IPS-18a (cell line): ENCODE results near the gene GPX4.

Experiments
- H3K27ac ChIP-seq: one replicate; pipeline ENCODE4 v1.5.1; 2013; ENCODE audit warnings: low read length
- H3K27me3 ChIP-seq: one replicate; pipeline ENCODE4 v1.6.1; 2013; ENCODE audit warnings: mild to moderate bottlenecking, low read length; ENCODE audit not compliant: control insufficient read depth, insufficient read depth
- H3K36me3 ChIP-seq: one replicate; pipeline ENCODE4 v1.6.1; 2013; ENCODE audit warnings: low read depth, low read length; ENCODE audit not compliant: control insufficient read depth
- H3K4me1 ChIP-seq: one replicate; pipeline ENCODE4 v1.6.1; 2013; ENCODE audit warnings: low read depth, low read length; ENCODE audit not compliant: control insufficient read depth
- H3K4me3 ChIP-seq: one replicate; pipeline ENCODE4 v1.5.1; 2013; ENCODE audit warnings: low read length
- H3K9ac ChIP-seq: one replicate; pipeline ENCODE4 v1.6.1; 2013; ENCODE audit warnings: mild to moderate bottlenecking, low read length, moderate library complexity
- H3K9me3 ChIP-seq: one replicate; pipeline ENCODE4 v1.6.1; 2013; ENCODE audit warnings: low read depth, low read length; ENCODE audit not compliant: control insufficient read depth

GPX4 gene

DNA sequence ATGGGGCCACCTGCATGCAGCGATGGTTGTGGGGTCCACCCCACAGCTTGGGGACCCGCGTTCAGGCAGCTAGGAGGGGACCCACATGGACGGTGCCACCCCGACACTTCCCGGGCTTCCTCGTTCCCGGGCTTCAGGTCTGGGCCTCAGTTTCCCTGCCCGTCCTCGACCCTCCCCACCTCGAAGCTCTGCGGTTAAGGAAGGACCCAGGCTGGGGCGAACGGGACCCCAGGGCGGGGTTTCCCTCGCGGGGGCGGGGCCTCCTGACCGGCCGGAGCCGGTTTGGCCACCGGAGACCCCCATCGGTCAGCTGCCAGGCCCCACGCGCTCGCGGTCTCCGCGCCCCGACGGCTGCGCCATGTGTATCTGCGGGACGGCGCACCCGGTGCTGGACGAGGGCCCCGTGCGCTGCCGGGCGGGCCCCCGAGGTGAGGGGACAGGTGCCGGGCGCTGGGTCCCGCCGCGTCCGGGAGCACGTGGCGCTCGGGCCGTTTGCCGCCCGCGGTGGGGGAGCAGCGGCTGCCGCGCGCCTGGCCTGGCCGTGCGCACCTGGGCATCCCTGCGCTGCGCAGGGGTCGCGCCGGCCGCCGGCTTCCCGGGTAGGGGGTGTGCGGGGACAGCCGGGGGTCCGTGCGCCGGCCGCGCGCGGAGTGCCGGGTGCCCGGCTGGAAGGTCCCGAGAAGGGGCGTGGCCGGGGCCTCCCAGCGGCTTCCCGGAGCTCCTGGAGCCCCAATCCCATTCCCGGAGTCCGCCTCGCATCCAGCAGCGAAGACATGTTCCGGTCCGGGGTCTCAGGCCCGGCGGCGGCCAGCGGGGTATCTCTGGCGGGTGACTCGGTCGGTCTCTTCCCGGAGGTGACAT lies 32.6 kb upstream of the GPX4 start:
- peaks cover 3% of the 10 kb centered on the region for H3K4me1 ChIP-seq
- peak overlapping the region; percentile 39 for H3K4me3 ChIP-seq
- H3K36me3 ChIP-seq: no peaks in the 10 kb centered on the region
- H3K9me3 ChIP-seq: no peaks in the 10 kb centered on the region
- peaks cover 56% of the 10 kb centered on the region for H3K27me3 ChIP-seq
- no peak overlapping the region for H3K27ac ChIP-seq
- H3K9ac ChIP-seq: peak overlapping the region; percentile 17

DNA sequence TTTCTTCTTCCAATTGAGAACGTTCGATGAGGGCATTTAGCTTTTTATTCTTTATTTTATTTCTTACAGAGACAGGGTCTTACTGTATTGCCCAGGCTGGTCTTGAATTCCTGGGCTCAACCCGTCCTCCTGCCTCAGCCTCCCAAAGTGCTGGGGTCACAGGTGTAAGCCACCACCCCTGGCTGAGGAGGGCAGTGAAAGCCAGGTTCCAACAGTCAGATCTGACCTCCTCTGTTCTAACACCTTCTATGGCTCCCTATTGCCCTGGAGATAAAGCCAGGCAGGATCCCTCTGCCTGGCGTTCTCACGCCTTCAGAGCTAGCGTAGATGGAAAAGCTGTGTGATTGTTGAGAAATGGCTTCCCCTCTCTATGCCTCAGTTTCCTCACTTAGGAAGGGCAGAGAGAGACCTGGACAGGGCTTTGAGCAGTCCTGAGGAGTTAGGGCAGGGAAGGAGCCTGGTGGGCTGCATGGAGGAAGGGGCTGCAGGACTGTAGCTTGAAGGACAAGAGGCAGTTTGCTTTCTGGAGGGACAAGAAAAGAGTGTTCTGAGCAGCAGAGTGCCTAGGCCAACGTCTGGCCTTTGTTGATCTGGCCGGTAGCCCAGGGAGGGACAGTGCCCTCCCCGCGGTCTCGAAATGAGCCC lies 31.3 kb upstream of the GPX4 start:
- Histone ChIP-seq H3K4me1 (no peaks in the 10 kb centered on the region), H3K4me3 (no peak overlapping the region), H3K9me3 (no peaks in the 10 kb centered on the region), H3K27me3 (peaks cover 43% of the 10 kb centered on the region), H3K9ac (no peak overlapping the region), H3K27ac (no peak overlapping the region), H3K36me3 (no peaks in the 10 kb centered on the region)

DNA sequence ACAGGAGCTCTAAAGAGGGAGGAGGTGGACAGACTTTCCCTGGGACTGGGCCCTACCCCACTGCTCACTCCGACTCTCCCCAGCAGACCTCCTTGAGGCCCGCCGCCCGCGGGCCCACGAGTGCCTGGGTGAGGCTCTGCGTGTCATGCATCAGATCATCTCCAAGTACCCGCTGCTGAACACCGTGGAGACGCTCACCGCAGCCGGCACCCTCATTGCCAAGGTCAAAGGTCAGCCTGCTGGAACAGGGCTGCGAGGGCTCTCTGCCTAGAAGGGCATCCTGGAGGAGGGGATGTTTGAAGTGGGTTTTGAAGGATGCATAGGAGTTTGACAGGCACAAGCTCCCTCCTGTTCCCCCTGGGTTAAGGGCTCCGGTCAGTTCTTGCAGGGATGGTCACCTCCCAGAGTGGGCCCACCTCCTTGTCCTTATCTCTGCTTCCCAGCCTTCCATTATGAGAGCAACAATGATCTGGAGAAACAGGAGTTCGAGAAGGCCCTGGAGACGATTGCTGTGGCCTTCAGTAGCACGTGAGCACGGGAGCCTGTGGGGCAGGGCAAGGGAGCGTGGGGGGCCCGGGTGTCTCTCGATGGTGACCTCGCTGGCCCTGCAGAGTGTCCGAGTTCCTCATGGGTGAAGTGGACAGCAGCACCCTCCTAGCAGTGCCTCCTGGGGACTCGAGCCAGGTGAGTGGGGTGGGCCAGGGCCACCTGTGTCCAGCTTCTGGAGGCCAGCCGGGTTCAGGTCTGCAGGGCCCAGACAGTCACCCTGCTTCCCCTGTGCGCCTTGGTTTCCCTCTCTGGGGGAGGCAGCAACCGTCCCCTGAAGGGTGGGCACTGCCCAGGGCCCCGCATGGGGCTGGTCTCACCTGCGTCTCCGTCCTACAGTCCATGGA lies 30.5 kb upstream of the GPX4 start:
- no peaks in the 10 kb centered on the region for H3K9me3 ChIP-seq
- no peak overlapping the region for H3K27ac ChIP-seq
- H3K9ac ChIP-seq: no peak overlapping the region
- no peak overlapping the region for H3K4me3 ChIP-seq
- no peaks in the 10 kb centered on the region for H3K36me3 ChIP-seq
- H3K4me1 ChIP-seq: no peaks in the 10 kb centered on the region
- H3K27me3 ChIP-seq: peaks cover 35% of the 10 kb centered on the region

DNA sequence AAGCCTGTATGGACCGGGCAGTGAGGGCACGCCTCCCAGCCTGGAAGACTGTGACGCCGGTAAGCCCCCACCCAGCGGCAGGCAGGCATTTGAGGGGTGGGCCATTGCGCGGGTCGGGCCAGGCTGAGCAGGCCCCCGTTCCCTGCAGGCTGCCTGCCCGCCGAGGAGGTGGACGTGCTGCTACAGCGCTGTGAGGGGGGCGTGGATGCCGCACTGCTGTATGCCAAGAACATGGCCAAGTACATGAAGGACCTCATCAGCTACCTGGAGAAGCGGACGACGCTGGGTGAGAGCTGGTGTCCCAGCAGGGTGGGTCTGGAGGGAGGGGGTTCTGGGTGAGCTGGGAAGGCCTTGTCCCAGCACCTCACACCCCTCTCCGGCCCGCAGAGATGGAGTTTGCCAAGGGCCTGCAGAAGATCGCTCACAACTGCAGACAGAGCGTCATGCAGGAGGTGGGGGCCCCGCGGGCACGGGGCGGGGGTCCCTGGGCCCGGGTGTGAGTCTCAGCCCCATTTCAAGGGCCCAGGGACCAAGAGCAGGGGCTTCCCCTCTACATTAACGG lies 29.8 kb upstream of the GPX4 start:
- H3K4me3 ChIP-seq: no peak overlapping the region
- H3K9ac ChIP-seq: no peak overlapping the region

DNA sequence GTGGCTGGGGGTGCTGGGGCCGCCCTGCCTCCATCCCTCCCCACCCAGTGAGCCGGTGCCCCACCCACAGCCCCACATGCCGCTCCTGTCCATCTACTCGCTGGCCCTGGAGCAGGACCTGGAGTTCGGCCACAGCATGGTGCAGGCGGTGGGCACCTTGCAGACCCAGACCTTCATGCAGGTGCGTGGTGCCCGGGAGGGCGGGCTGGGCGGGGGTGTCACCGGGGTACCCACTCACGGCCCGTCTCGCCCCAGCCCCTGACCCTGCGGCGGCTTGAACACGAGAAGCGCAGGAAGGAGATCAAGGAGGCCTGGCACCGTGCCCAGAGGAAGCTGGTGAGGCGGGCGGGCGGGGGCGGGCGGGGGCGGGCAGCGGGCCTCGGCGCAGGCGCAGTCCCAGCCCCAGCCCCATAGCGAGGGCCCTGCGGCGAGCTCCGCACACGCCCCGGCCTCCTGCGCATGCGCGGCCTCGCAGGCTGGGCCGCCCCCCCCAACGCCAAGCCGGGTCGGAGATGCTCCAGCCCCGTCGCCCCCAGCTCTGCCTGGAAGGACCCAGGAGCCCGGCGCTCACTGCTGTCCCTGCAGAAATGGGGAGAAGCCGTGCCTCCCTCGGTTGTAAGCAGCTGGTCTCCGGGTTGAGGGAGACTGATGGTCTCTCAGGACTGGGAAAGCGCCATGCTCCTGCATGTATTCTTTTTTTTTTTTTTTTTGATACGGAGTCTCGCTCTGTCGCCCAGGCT lies 29.1 kb upstream of the GPX4 start:
- H3K9me3 ChIP-seq: no peaks in the 10 kb centered on the region
- no peak overlapping the region for H3K4me3 ChIP-seq
- no peak overlapping the region for H3K27ac ChIP-seq
- H3K36me3 ChIP-seq: no peaks in the 10 kb centered on the region
- H3K9ac ChIP-seq: no peak overlapping the region
- no peaks in the 10 kb centered on the region for H3K4me1 ChIP-seq
- H3K27me3 ChIP-seq: peaks cover 21% of the 10 kb centered on the region

More for the DNA sequence above, 29.8 kb upstream of the GPX4 start:
- H3K4me1 ChIP-seq: no peaks in the 10 kb centered on the region
- no peak overlapping the region for H3K27ac ChIP-seq
- no peaks in the 10 kb centered on the region for H3K36me3 ChIP-seq
- H3K27me3 ChIP-seq: peaks cover 27% of the 10 kb centered on the region
- H3K9me3 ChIP-seq: no peaks in the 10 kb centered on the region

DNA sequence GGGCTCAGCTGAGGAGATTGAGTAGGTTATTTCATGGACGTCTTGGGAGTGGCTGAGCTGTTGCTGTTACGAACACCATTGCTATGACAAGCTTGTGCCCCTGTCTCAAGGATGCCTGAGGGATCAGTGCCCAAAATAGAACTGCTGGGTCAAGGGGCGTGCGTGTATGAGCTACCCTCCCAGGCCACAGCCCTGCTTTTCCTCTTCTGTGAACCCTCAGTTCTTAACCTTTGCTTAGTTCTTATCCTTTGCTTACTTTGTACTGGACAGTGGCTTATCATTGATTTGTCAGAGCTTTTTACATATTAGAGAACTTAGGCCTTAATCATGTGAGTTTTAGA lies 27.8 kb upstream of the GPX4 start:
- no peaks in the 10 kb centered on the region for H3K36me3 ChIP-seq
- H3K9me3 ChIP-seq: no peaks in the 10 kb centered on the region
- H3K27me3 ChIP-seq: peaks cover 10% of the 10 kb centered on the region
- no peaks in the 10 kb centered on the region for H3K4me1 ChIP-seq
- no peak overlapping the region for H3K4me3 ChIP-seq
- H3K9ac ChIP-seq: no peak overlapping the region
- H3K27ac ChIP-seq: no peak overlapping the region

DNA sequence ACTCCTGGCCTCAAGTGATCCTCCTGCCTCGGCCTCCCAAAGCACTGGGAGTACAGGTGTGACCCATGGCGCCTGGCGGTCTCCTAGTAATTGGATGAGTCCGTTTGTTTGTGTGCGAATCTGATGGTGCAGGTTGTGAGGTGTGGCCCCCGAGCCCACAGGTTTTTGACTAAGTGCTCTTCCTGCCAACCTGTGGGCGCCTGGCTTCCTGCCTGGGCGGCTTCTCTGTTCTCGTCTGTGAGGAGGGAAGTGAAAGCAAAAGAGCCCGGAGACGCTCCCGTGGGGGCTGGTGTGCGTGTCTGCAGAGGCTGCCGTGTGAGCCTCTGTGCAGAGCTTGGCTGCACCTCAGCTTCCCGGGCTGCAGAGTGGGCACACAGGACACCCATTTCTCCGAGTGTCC lies 26.8 kb upstream of the GPX4 start:
- H3K9ac ChIP-seq: no peak overlapping the region
- no peaks in the 10 kb centered on the region for H3K36me3 ChIP-seq
- peaks cover 3% of the 10 kb centered on the region for H3K27me3 ChIP-seq
- H3K27ac ChIP-seq: no peak overlapping the region
- H3K9me3 ChIP-seq: no peaks in the 10 kb centered on the region
- H3K4me3 ChIP-seq: no peak overlapping the region
- H3K4me1 ChIP-seq: no peaks in the 10 kb centered on the region

DNA sequence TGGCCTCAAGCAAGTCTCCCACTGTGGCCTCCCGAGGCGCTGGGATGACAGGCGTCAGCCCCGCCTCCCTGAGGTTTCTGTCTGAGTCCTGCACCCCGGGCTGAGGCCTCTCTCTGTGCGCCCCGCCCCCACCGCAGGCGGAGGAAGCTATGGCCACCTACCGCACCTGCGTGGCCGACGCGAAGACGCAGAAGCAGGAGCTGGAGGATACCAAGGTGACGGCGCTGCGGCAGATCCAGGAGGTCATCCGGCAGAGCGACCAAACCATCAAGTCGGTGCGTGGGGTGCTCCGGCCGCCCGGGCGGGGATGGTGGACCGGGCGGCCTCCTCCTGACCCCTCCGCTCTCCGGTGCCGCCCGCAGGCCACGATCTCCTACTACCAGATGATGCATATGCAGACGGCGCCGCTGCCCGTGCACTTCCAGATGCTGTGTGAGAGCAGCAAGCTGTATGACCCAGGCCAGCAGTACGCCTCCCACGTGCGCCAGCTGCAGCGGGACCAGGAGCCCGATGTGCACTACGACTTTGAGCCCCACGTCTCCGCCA lies 24.2 kb upstream of the GPX4 start:
- H3K9ac ChIP-seq: no peak overlapping the region
- H3K4me3 ChIP-seq: no peak overlapping the region
- H3K36me3 ChIP-seq: no peaks in the 10 kb centered on the region
- H3K4me1 ChIP-seq: no peaks in the 10 kb centered on the region
- no peaks in the 10 kb centered on the region for H3K9me3 ChIP-seq
- no peaks in the 10 kb centered on the region for H3K27me3 ChIP-seq
- no peak overlapping the region for H3K27ac ChIP-seq

DNA sequence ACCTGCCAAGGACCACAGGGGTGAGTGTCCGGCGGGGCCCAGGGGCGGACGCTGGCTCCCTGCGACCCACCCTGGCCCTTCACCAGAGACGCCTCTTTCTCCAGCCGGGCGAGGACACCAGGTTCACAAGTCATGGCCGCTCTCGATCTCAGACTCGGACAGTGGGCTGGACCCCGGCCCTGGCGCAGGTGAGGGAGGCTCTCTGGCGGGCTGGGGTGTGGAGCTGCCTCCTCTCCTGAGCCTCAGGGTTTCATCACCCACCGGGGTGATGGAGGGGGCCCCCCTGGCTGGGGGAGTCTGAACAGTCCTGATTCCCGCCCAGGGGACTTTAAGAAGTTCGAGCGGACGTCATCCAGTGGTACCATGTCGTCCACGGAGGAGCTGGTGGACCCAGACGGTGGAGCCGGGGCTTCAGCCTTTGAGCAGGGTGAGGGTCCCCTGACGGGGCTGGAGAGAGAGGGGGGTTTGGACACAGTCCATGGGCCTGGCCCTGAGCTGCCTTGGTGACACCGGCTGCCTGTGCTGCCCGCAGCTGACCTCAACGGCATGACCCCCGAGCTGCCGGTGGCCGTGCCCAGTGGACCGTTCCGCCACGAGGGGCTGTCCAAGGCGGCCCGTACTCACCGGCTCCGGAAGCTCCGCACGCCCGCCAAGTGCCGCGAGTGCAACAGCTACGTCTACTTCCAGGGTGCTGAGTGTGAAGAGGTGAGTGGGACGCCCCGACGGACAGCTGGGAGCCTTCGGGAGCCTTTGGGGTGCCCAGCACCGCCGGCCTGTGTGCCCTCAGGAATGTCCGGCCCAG lies 23.2 kb upstream of the GPX4 start:
- H3K36me3 ChIP-seq: peaks cover 1% of the 10 kb centered on the region
- no peaks in the 10 kb centered on the region for H3K27me3 ChIP-seq
- H3K9me3 ChIP-seq: no peaks in the 10 kb centered on the region
- H3K9ac ChIP-seq: no peak overlapping the region
- H3K4me1 ChIP-seq: no peaks in the 10 kb centered on the region
- no peak overlapping the region for H3K4me3 ChIP-seq
- H3K27ac ChIP-seq: no peak overlapping the region
